ENCODE measurements around the gene CCDC89. TPM values are rescaled to one million over a fixed set of nuclear protein-coding genes. Genes with fewer than 3 reads are reported as not detected.

Gene CCDC89
- total and polyA plus RNA-seq, 10 of the 15 experiments (the other 5 are each of a cell fraction or from before 2014, with no cell fraction given) = 0.11 to 0.15 TPM; not detected in 8

DNA sequence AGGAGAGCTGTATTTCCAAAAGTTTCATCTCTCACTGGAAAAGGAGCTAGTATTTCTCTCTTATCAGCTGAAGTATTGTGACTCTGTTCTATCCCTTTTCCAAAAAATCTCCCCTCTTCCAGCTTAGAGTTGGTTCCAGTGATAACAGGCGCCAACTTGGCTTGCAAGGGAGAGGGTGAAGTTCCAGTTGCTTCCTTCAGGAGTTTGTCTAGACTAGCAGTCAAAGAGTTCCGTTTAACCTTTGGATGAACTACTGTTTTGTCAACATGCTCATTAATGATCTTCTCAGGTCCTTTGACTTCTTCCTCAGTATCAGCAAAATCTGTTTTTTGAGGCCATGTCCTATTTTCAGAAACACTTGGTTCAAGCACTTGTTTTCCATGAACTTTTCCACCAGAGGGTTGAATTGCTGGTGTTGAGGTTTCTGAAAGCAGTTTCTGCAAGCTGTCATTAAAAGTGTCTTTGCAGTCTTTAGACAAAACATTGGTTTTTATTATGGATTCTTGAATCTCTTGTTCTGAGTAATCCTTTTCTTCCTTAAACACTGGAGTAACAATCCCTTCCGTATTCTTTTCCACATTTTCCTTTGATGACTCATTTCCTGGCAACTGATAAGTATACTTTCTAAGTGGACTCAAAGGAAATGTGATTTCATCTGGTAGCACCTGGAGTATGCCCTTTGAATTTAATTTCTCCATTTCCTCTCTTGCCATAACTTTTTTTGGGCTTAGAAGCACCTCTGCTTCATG is 39.7 kb upstream of the CCDC89 start:
- Histone ChIP-seq H3K27me3 (replicated peaks in 1 of 2; ENCODE audit: control insufficient read depth in 2 of 2, insufficient read depth in 2 of 2, low read length in 1 of 2) (no peaks in the 10 kb centered on the region; a peak in 2 of 4 replicates), H3K36me3 (ENCODE audit: control insufficient read depth in 2 of 2, insufficient read depth in 2 of 2, low read length in 1 of 2) (no peaks in the 10 kb centered on the region), H3K4me1 (ENCODE audit: control insufficient read depth, insufficient read depth, low read length) (no peaks in the 10 kb centered on the region), H3K4me2 (ENCODE audit: control insufficient read depth, insufficient read depth) (no peak overlapping the region), H3K27ac (ENCODE audit: control insufficient read depth, insufficient read depth) (no peak overlapping the region), H4K20me1 (ENCODE audit: control insufficient read depth, insufficient read depth) (no peaks in the 10 kb centered on the region), H3K79me2 (ENCODE audit: control insufficient read depth, insufficient read depth, low read length) (no peaks in the 10 kb centered on the region), H2AFZ (ENCODE audit: control insufficient read depth, low read depth, low read length) (no peak overlapping the region), H3K4me3 (no peak overlapping the region), H3K9me3 (replicated peaks; ENCODE audit: control insufficient read depth, insufficient read depth, low read length) (no peaks in the 10 kb centered on the region), H3K9ac (ENCODE audit: control insufficient read depth, insufficient read depth, low read length) (no peak overlapping the region)
- in situ Hi-C loops (cut with MboI) = no loop called here
- WGBS (ENCODE audit: insufficient coverage, insufficient replicate concordance, low lambda C conversion rate, missing lambda C conversion rate) = 22% methylated on average over 3 of the region's 3 CpGs
- TF ChIP-seq SREBF2 (IDR thresholded peaks at IDR 0.05; ENCODE audit: low read length) = no peak
- no peak for TF ChIP-seq ZNF207 (IDR thresholded peaks at IDR 0.05; ENCODE audit: borderline replicate concordance)
- no peak for TF ChIP-seq FOXM1 (IDR thresholded peaks at IDR 0.05; ENCODE audit: low read depth, low read length)
- TF ChIP-seq SP1 (IDR thresholded peaks at IDR 0.05; ENCODE audit: low read depth, low read length) = no peak
- TF ChIP-seq CBFB (IDR thresholded peaks at IDR 0.05; ENCODE audit: low read depth) = no peak
- no peak for TF ChIP-seq TBL1XR1 (IDR thresholded peaks at IDR 0.05; ENCODE audit: low read depth, low read length)
- TF ChIP-seq SUPT20H (IDR thresholded peaks at IDR 0.05; ENCODE audit: borderline replicate concordance, control insufficient read depth, low read depth, low read length) = no peak
- TF ChIP-seq, protein P1, sequence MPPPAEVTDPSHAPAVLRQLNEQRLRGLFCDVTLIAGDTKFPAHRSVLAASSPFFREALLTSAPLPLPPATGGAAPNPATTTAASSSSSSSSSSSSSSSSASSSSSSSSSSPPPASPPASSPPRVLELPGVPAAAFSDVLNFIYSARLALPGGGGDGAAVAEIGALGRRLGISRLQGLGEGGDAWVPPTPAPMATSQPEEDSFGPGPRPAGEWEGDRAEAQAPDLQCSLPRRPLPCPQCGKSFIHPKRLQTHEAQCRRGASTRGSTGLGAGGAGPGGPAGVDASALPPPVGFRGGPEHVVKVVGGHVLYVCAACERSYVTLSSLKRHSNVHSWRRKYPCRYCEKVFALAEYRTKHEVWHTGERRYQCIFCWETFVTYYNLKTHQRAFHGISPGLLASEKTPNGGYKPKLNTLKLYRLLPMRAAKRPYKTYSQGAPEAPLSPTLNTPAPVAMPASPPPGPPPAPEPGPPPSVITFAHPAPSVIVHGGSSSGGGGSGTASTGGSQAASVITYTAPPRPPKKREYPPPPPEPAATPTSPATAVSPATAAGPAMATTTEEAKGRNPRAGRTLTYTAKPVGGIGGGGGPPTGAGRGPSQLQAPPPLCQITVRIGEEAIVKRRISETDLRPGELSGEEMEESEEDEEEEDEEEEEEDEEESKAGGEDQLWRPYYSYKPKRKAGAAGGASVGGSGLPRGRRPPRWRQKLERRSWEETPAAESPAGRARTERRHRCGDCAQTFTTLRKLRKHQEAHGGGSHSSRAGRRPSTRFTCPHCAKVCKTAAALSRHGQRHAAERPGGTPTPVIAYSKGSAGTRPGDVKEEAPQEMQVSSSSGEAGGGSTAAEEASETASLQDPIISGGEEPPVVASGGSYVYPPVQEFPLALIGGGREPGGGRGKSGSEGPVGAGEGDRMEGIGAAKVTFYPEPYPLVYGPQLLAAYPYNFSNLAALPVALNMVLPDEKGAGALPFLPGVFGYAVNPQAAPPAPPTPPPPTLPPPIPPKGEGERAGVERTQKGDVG (CRISPR knock-in tag; IDR thresholded peaks at IDR 0.05) = no peak
- TF ChIP-seq SUZ12 (IDR thresholded peaks at IDR 0.05; ENCODE audit: unreplicated experiment) = no peak
- TF ChIP-seq NFYA (IDR thresholded peaks at IDR 0.05; ENCODE audit: borderline replicate concordance, low read depth, low read length) = no peak
- TF ChIP-seq NFIC (IDR thresholded peaks at IDR 0.05; ENCODE audit: low read depth, low read length) = no peak
- no peak for TF ChIP-seq SRF (IDR thresholded peaks at IDR 0.05; ENCODE audit: low read depth in 2 of 2, low read length in 2 of 2)
- TF ChIP-seq, protein P2, sequence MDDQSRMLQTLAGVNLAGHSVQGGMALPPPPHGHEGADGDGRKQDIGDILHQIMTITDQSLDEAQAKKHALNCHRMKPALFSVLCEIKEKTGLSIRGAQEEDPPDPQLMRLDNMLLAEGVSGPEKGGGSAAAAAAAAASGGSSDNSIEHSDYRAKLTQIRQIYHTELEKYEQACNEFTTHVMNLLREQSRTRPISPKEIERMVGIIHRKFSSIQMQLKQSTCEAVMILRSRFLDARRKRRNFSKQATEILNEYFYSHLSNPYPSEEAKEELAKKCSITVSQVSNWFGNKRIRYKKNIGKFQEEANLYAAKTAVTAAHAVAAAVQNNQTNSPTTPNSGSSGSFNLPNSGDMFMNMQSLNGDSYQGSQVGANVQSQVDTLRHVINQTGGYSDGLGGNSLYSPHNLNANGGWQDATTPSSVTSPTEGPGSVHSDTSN (IDR thresholded peaks at IDR 0.05; ENCODE audit: insufficient replicate concordance, low read depth, low read length) = no peak
- no peak for TF ChIP-seq RFX5 (IDR thresholded peaks at IDR 0.05; ENCODE audit: low read depth, low read length)
- TF ChIP-seq SMC3 (IDR thresholded peaks at IDR 0.05; ENCODE audit: borderline replicate concordance, low read length) = no peak
- no peak for TF ChIP-seq PAX8 (IDR thresholded peaks at IDR 0.05)
- no peak for TF ChIP-seq RAD51 (IDR thresholded peaks at IDR 0.05)
- no peak for TF ChIP-seq HDGF (IDR thresholded peaks at IDR 0.05)
- no peak for TF ChIP-seq CBX3 (IDR thresholded peaks at IDR 0.05; ENCODE audit: borderline replicate concordance, low read depth)
- no peak for TF ChIP-seq MEF2A (IDR thresholded peaks at IDR 0.05; ENCODE audit: insufficient read depth, low read depth, low read length)
- ChIA-PET POLR2A (interaction anchor here (0.6 kb wide), 1 partner anchor 151 kb away, joined by 5 read pairs; no protein-coding TSS in a partner anchor), RAD21 (ENCODE audit: unreplicated experiment) (no interaction called here), CTCF (no interaction called here), SMC1A (ENCODE audit: uncharacterized antibody, unreplicated experiment) (interaction anchor here (1.2 kb wide), 1 partner anchor 8 kb away, joined by 3 read pairs; no protein-coding TSS in a partner anchor)
- ATAC-seq (no peak), DNase-seq (ENCODE audit: low read depth, low spot score) (no peak), FAIRE-seq (no peak)
- BruUV-seq (replicated peaks) = no TSS peak
- intact Hi-C loops (cut with micrococcal nuclease; ENCODE audit: unreplicated experiment) = no loop called here

Data from GM12878 (cell line).